H1 (cell line): ENCODE measurements around the gene AQP4. TPM values are rescaled to one million over a fixed set of nuclear protein-coding genes. Genes with fewer than 3 reads are reported as not detected.

Experiments
- CBX5 ChIP-seq: fragments of 300-800, 300-1000 bp; sonication (generic); IDR thresholded peaks from 2 replicates; pipeline ENCODE4 v1.7.1; 2016; ENCODE audit warnings: antibody characterized with exemption, low read length, low read depth
- GABPA ChIP-seq: IDR thresholded peaks from 2 replicates; pipeline ENCODE4 v1.6.1; 2011; ENCODE audit warnings: mild to moderate bottlenecking, low read length, moderate library complexity, borderline replicate concordance; ENCODE audit not compliant: insufficient read depth
- KDM4A ChIP-seq: IDR thresholded peaks from one replicate; pipeline ENCODE4 v1.7.1; 2012; ENCODE audit warnings: low read depth, mild to moderate bottlenecking, moderate library complexity, low read length, inconsistent platforms; ENCODE audit not compliant: severe bottlenecking
- KDM5A ChIP-seq: fragments of 200-600 bp; IDR thresholded peaks from 2 replicates; pipeline ENCODE4 v1.7.1; 2012; ENCODE audit warnings: mild to moderate bottlenecking, low read length, inconsistent platforms, mixed read lengths
- MAFK ChIP-seq: IDR thresholded peaks from 2 replicates; pipeline ENCODE4 v1.6.1; 2012; ENCODE audit warnings: low read depth, mild to moderate bottlenecking, improper control_type of control experiment, low read length
- POLR2A ChIP-seq, 2 experiments: IDR thresholded peaks; 1 replicate in 1 of 2; 2 replicates in 1 of 2; pipeline ENCODE4 v1.6.1; 2011; ENCODE audit warnings: low read depth in 2 of 2, low read length in 2 of 2, mild to moderate bottlenecking in 2 of 2; ENCODE audit errors: control extremely low read depth in 1 of 2
- SIX5 ChIP-seq: IDR thresholded peaks from 2 replicates; pipeline ENCODE4 v1.6.1; 2011; ENCODE audit warnings: mild to moderate bottlenecking, low read depth, low read length
- SUZ12 ChIP-seq: fragments of 200-600 bp; sonication (generic); IDR thresholded peaks from 2 replicates; pipeline ENCODE4 v1.6.1; 2012; ENCODE audit warnings: mild to moderate bottlenecking, inconsistent platforms, low read length, moderate library complexity, mixed read lengths
- polyA plus RNA-seq, 7 experiments: library from polyadenylated mRNA; depleted of rRNA in 3 of 7; stranded (reverse) in 5 of 7; unstranded in 2 of 7; fragments of >200 nt in 5 of 7; fragments of 200-250 nt in 2 of 7; gene quantifications; 1 replicate in 5 of 7; 2 replicates in 1 of 7; 4 replicates in 1 of 7; pipeline versions ENCODE4 v1.2.1 to v1.2.3, GENCODE V29; 2011 to 2013; ENCODE audit warnings: missing spikeins in 2 of 7, mixed read lengths in 2 of 7
- total RNA-seq: library from RNA; stranded (reverse); fragmentation: NEBNext Ultra II Directional; extraction: Animal tissue kit (Norgen Biotek cat#: 25700); gene quantifications from 2 replicates; pipeline ENCODE4 v1.2.1, GENCODE V29; 2021
- TF ChIP-seq, protein P1 (sequence below): IDR thresholded peaks from 2 replicates; pipeline ENCODE4 v1.6.1; 2011; ENCODE audit warnings: low read length, improper control_type of control experiment

AQP4 gene
- total and polyA plus RNA-seq, 2 of the 8 experiments (the other 6 are each of a cell fraction or from before 2014, with no cell fraction given): 2.2 to 2.8 TPM

DNA sequence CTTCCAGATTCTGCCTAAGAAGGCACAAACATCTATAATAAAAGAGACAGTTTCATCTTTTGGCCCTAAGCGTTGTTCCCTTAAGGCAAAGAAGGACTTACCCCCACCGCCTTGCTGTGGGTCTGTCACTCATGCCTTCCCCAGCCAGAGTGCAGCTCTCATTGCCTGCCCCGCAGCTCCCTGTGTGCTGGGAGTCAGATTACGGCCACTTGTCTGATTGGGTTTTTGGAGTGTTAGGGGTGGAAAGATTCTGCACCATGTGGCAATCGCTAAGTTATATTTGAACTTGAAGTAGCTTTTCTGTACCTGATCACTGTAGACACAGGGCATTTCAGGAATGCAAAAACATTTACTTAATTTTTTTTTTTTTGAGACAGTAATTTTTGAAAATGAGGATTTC is at the start of gene AQP4 (continued):
- TF ChIP-seq, protein P1, sequence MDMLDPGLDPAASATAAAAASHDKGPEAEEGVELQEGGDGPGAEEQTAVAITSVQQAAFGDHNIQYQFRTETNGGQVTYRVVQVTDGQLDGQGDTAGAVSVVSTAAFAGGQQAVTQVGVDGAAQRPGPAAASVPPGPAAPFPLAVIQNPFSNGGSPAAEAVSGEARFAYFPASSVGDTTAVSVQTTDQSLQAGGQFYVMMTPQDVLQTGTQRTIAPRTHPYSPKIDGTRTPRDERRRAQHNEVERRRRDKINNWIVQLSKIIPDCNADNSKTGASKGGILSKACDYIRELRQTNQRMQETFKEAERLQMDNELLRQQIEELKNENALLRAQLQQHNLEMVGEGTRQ: no peak
- no peak for TF ChIP-seq CBX5
- no peak for TF ChIP-seq SIX5
- TF ChIP-seq GABPA: no peak
- no peak for TF ChIP-seq KDM5A
- no peak for TF ChIP-seq POLR2A (IDR thresholded peaks at IDR 0.05; ENCODE audit: control extremely low read depth in 1 of 2, low read depth in 2 of 2, low read length in 2 of 2)
- no peak for TF ChIP-seq SUZ12
- TF ChIP-seq MAFK: no peak
- no peak for TF ChIP-seq KDM4A
